HG03565 (cell line): ENCODE results near the gene DPP3.
A peak's percentile ranks its signal among the peaks of the same experiment; 100 is the strongest.

Experiments used
- ATAC-seq: cut with Tn5 transposase; IDR thresholded peaks from one replicate; pipeline ENCODE4 v1.9.1; 2021; ENCODE audit warnings: mild to moderate bottlenecking, moderate library complexity; ENCODE audit not compliant: unreplicated experiment

The DPP3 gene

GRCh38 chr11:66464916-66465315 lies 15.3 kb upstream of the DPP3 start:
- ATAC-seq = no peak

DNA sequence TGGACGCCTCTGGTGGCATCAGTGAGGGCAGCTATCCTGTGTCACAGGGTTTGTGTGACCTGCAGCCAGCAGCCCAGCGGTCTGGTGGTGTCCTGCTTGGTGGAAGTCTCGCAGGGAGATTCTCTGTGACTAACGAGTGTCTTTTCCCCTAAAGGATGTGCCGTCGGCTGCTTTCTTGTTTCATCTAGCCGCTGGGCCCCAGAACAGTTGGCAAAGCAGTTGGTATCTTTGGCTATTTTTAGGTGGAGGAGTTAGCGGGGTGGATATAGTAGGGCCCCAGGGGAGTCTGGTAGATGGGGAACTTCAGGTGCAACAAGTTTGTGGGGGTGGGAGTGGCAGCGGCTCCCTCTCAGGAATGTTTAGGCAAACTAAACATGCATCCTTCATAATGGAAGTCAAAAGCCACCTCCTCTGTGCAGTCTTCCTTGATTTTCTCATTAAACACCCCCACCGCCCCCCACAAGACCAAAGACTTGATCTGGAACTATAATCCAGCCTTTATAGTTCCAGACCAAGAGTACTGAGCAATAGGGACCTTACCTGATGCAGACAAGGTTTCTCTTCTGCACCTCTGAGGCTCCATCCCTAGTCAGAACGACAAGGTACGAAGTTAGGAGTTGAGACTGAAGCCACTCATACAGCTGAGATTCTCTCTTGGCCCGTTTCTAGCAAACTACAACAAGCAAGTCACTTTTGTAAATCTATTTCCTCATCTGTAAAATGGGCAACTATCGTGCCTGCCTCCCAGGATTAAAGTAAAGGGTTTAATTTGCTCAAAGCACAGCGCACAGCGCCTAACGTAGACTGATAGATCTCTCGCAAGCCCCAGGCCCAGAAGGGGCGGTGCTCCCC lies 14.6 kb upstream of the DPP3 start:
- ATAC-seq = no peak

DNA sequence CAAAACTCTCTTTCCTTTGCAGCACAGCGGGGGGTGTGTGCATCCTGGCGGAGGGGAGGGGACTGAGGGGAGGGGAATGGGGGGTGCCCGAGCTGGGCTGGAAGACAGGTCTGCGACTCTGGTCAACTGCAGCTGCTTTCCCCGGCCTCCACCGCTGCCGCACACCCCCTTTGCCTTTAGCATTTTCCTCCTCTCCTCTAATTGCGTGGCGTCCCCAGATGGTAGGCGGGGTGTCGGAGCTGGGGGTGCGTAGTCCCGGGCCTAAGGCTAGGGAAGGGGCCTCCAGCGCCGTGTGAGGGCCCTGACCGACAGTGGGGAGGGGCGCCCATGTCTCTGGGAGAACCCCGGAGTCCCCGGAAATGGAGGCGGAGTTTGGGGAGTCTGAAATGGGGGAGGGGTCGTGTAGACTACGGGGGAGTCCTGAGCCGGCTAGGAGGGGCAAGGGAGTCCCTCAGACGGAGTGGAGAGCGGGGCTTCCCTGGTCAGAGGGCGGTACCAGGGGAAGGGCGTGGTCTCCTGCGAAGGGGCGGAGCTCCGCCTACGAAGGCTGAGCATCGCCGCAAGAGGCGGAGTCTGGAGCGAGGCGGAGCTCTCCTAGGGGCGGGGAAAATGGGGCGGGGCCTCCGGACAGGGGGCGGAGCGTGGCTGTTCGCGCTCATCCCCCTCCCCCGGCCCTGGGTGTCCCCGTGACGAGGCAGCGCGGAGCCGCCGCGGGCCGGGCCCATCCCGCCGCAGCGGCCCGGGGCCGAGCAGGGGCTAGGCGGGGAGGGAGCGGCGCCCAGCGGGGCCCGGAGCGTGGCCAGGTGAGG lies 13.8 kb upstream of the DPP3 start, which contains the start of gene PELI3:
PELI3 (plus strand) TSS at position 681 of the 809 bp plus-strand sequence. CDS start 1,224 bp downstream, outside the sequence.
- ATAC-seq = peak; percentile 69

GRCh38 chr11:66467034-66467659 lies 13.1 kb upstream of the DPP3 start:
- peak; percentile 17 for ATAC-seq

DNA sequence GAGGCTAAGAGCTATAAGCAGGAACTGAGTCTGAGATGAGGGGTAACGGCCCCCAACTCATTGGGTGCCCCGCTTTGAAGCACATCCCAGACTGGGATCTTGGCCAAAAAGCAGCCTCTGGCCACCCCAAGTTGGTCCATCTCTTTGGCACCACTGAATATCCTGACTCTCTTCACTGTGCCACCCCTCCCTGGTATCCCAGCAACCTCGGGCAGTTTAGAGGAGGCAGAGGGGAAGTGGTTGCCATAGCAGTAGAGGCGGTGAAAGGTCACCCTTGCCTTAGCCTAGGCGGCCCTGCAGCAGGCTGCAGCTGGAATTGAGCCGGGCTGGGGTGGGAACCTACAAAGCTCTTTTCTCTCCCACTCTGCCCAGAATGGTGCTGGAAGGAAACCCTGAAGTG lies 12.5 kb upstream of the DPP3 start:
- no peak for ATAC-seq

DNA sequence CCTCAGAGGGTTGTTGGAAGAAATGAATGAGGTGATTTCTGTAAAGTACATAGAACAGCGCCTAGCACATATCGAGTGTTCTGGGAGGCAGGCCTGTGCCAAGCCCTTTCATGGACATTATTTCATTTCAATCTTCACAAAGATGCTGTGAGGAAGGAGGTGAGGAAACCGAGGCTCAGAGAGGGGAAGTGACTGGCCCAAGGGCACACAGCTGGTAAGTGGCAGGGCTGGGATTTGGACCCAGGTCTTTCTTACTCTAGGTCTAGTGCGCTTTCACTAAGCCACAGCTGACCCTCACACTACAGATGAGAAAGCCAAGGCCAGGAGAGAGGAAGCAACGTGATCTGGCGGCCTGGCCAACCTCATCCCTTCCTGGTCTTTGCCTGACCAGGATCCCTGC lies 11.5 kb upstream of the DPP3 start:
- ATAC-seq = no peak

DNA sequence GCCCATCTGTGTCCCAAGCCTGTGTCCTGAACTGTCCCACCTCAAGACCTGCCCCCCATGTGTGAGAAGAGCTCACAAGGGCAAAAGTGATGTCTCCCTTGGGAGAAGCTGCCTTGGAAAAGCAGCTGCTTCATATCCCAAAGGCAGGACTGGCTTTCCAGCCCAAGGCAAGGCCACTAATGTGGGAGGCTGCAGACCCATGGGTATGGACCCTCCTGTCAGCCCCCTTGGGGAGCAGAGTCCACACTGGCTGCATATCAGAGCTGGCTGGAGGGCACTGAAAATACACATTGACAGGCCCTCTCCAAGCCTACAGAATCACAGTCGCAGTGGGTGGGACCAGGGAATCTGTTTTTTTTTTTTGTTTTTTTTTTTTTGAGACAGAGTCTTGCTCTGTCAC lies 10.8 kb upstream of the DPP3 start:
- ATAC-seq = no peak

- ATAC-seq = no peak
Observed at GRCh38 chr11:66470015-66470414, 10.2 kb upstream of the DPP3 start.

DNA sequence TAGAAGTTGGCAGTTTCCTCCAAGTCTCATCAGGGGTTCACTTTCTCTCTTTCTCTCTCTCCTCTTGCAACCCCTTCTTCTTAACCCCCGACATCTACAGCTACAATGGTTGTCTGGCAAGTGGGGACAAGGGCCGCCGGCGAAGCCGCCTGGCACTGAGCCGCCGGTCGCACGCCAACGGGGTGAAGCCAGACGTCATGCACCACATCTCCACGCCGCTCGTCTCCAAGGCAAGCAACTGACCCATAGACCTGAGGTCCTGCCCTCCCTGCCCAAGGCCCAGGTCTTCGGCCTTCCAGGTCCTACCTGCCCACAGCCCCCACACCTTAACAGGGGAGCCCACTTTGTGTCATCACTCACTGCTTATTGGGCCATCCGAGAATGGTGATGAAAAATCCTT lies 9.1 kb upstream of the DPP3 start:
- no peak for ATAC-seq

GRCh38 chr11:66472054-66472453 lies 8.2 kb upstream of the DPP3 start:
- ATAC-seq = no peak

DNA sequence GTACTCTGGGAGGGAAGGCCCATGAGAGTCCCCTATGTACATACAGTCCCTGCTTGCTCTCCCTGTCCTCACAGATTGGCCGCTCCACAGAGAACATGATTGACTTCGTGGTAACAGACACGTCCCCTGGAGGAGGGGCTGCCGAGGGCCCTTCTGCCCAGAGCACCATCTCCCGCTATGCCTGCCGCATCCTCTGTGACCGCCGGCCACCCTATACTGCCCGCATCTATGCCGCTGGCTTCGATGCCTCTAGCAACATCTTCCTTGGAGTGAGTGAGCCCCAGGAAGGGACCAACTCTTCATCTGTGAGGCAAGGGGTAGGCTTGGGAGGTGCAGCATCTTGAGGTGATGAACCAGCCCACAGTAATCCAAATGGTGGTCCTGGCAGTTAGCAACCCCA lies 7.1 kb upstream of the DPP3 start:
- no peak for ATAC-seq

- no peak for ATAC-seq
Observed at GRCh38 chr11:66473608-66474515, 6.4 kb upstream of the DPP3 start.

DNA sequence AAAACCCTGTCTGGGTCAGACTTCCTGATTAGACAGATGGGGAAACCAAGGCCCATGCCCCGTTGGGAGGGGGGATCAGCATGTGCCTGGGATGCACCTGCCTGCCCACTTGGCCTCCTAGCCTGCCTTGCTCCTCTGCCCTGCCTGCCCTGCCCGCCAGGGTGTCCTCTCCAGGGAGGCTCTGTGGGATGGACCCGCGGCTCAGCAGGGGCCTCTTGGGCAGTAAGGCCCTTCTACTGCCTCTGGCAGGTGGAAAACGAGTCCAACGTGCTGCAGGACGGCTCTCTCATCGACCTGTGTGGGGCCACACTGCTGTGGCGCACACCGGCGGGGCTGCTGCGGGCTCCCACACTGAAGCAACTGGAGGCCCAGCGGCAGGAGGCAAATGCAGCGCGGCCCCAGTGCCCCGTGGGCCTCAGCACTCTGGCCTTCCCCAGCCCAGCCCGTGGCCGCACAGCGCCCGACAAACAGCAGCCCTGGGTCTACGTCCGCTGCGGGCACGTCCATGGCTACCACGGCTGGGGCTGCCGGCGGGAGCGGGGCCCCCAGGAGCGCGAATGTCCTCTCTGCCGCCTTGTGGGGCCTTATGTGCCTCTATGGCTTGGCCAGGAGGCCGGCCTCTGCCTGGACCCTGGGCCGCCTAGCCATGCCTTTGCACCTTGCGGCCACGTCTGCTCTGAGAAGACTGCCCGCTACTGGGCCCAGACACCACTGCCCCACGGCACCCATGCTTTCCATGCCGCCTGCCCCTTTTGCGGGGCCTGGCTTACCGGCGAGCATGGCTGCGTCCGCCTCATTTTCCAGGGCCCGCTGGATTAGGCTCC lies 4.7 kb upstream of the DPP3 start:
- ATAC-seq = no peak

GRCh38 chr11:66476173-66476840 lies 3.9 kb upstream of the DPP3 start:
- no peak for ATAC-seq

DNA sequence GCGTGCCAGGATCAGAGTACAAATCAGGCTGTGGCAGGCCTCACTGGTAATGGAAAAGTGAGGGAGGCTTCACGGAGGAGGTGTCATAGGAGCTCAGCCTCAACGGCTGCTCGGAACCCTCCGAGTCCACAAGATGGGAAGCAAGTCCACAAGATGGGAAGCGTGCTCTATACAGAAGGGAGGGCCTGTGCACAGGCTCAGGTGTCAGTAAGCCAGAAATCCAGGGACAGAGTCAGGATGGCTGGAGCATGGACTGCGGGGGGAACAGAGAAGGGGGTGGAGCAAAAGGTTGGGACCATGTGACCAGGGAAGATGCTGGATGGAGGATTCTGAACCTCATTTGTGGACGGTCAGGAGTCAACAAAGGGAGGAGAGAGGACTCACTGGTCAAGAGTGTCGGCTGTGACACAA lies 3.4 kb upstream of the DPP3 start:
- ATAC-seq = no peak

- ATAC-seq = no peak
Observed at GRCh38 chr11:66477263-66478201, 2.7 kb upstream of the DPP3 start.

DNA sequence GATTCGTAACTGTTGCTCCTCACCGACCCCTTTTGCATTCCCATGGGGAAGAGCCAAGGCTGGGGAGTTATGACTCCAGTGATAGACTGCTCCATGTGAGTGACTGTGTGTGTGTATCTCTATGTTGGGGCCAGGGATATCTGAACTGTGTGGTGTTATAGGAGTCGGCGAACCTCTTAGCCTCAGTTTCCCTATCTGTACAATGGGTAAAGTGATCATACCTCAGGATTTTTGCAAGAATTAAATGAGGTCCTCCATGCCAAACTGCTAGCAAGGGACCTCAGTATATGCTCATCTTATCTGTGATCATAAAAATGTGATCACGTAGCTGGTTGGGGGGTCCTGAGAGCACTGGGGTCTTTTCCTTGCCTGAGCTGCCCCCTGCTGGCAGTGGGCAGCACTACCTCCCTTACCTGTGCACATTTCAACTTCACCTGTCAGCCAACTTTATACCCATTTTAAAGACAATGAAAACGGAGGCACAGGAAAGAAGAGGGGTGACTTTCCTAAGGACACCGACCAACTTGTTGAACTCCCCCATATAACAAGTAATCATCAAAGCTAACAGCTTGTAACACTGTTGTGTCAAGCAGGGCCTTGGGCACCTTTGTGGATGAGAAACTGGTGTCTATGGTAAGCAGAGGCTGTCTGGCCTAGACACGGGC lies 1.4 kb upstream of the DPP3 start:
- no peak for ATAC-seq
